Brain microvascular endothelial cell (primary cell): ENCODE results near the gene MAP3K21.

Experiments
- DNase-seq: peaks from one replicate; pipeline ENCODE4 v3.0.0-alpha.2; 2020
- H3K27ac ChIP-seq: fragments of 250-450 bp; sonication (Bioruptor Pico); 2 replicates; pipeline ENCODE4 v1.5.1; 2020; ENCODE audit warnings: mild to moderate bottlenecking, moderate library complexity
- H3K27me3 ChIP-seq: fragments of 250-450 bp; sonication (Bioruptor Pico); replicated peaks from 2 replicates; pipeline ENCODE4 v1.5.1; 2020; ENCODE audit warnings: mild to moderate bottlenecking
- H3K36me3 ChIP-seq: fragments of 250-450 bp; sonication (Bioruptor Pico); replicated peaks from 2 replicates; pipeline ENCODE4 v1.5.1; 2020; ENCODE audit warnings: mild to moderate bottlenecking
- H3K4me3 ChIP-seq: 2 replicates; pipeline ENCODE4 v1.5.1; 2011; ENCODE audit warnings: low read depth, mild to moderate bottlenecking, control low read depth, low read length, moderate library complexity
- CTCF ChIP-seq: IDR thresholded peaks from 2 replicates; pipeline ENCODE4 v1.5.1; 2011; ENCODE audit warnings: low read depth, mild to moderate bottlenecking, moderate library complexity, low read length, control low read depth, inconsistent platforms; ENCODE audit errors: missing control alignments
- in situ Hi-C: cut with HindIII; loops from 2 replicates; pipeline ENCODE4 v1.10.0; 2017; ENCODE audit warnings: low sequenced_read_pairs, low pct_ligation_motif_present

Gene MAP3K21

GRCh38 chr1:233347338-233347737 is 19.8 kb downstream of the MAP3K21 start:
- in situ Hi-C loops = no loop called here
- Histone ChIP-seq H3K4me3 (no peak overlapping the region), H3K27me3 (no peaks in the 10 kb centered on the region), H3K36me3 (no peaks in the 10 kb centered on the region), H3K27ac (no peak overlapping the region)
- no peak for TF ChIP-seq CTCF
- no peak for DNase-seq

DNA sequence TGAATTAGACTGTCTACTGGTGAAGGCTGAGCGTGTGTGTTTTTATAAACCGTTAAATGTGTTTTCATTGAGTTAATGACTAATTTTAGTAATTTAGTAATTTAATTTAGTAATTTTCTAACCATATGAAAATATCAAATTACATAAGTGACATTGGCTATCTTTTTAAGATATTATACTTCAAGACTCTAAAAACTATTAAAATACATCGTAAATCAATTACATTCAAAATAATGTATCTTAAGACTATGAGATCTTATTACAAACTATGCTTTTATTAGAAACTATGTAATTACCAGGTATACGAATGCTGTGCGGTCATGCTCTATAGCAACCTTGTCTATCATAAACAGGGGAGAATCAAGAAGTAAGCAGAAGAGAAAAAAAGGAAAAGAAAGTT is 21.6 kb downstream of the MAP3K21 start:
- Histone ChIP-seq H3K4me3 (no peak overlapping the region), H3K27me3 (no peaks in the 10 kb centered on the region), H3K27ac (no peak overlapping the region), H3K36me3 (no peaks in the 10 kb centered on the region)
- in situ Hi-C loops = no loop called here
- TF ChIP-seq CTCF = no peak
- no peak for DNase-seq

DNA sequence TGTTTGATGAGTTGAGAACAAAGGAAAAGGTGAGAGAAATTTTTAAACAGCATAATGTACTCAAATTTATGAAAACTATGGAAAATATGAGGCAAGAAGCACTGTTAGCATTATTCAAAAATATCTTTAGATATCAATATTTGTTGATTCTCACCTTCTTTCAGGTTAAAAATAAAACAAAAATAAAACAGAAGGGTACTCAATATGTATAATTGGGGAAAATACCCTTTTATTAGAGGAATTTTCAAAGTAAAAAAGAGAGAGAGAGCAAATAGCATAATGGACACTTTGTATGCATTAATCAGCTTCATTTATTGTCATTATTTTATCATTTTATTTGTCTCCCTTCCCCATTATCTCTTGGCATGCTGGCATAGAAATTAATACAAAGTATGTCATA is 27.5 kb downstream of the MAP3K21 start:
- H3K27me3 ChIP-seq = no peaks in the 10 kb centered on the region
- H3K27ac ChIP-seq = no peak overlapping the region
- H3K36me3 ChIP-seq = no peaks in the 10 kb centered on the region
- no peak for DNase-seq
- H3K4me3 ChIP-seq = no peak overlapping the region
- in situ Hi-C loops = no loop called here
- no peak for TF ChIP-seq CTCF

DNA sequence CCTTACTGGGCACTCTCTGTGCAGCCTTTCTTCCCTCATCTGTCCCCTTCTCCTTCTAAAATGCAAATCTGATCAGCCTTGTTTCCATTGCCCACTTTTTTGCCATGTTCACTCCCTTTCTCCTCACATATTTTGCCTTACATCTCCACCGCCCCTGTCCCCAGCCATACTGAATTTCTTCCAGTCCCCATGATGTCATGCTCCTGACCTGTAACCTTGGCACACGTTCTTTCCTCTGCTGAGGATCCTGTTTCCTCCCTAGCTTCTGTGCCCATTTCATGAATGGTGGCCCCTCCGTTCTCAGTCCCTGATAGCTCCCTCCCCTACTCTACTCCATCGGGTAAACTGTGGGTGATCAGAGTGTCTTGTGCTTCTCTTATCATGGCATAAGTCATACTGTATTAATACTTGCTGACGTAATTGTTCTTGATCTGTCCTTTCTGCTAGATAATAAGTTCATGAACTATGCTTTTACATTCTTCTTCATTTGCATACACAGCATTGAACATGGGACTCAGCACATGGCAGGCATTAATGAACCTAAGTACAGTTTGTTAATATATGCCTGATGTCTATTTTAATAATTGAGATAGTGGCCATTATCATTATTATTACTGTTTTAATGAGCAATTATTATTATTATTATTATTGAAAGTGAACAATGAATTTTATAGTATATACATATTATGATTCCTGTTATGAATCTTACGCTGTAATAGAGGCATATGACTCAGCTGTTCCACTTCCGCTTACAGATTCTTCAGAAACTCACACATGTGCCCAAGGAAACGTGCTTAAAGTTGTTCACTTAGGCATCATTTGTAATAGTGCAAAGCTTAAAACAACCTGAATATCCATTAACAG is 28.5 kb downstream of the MAP3K21 start:
- in situ Hi-C loops = no loop called here
- Histone ChIP-seq H3K4me3 (no peak overlapping the region), H3K36me3 (no peaks in the 10 kb centered on the region), H3K27me3 (no peaks in the 10 kb centered on the region), H3K27ac (no peak overlapping the region)
- no peak for DNase-seq
- no peak for TF ChIP-seq CTCF

- Histone ChIP-seq H3K36me3 (no peaks in the 10 kb centered on the region), H3K27me3 (no peaks in the 10 kb centered on the region), H3K27ac (no peak overlapping the region), H3K4me3 (no peak overlapping the region)
- no peak for DNase-seq
- no peak for TF ChIP-seq CTCF
- in situ Hi-C loops = no loop called here
Measured at GRCh38 chr1:233356705-233356987, 29.1 kb downstream of the MAP3K21 start.
